Activated CD4-positive, alpha-beta T cell treated with anti-CD3 and anti-CD28 coated beads, Interleukin-2, Interleukin-6, amounts not matched to agents 100 ng/mL and 50 ng/mL, durations not matched to agents 16 hours and 8 hours (primary cell): ENCODE measurements around the gene NME3.

Source experiments
- DNase-seq: peaks from one replicate; pipeline ENCODE4 v3.0.0-alpha.2; 2020

Gene NME3

DNA sequence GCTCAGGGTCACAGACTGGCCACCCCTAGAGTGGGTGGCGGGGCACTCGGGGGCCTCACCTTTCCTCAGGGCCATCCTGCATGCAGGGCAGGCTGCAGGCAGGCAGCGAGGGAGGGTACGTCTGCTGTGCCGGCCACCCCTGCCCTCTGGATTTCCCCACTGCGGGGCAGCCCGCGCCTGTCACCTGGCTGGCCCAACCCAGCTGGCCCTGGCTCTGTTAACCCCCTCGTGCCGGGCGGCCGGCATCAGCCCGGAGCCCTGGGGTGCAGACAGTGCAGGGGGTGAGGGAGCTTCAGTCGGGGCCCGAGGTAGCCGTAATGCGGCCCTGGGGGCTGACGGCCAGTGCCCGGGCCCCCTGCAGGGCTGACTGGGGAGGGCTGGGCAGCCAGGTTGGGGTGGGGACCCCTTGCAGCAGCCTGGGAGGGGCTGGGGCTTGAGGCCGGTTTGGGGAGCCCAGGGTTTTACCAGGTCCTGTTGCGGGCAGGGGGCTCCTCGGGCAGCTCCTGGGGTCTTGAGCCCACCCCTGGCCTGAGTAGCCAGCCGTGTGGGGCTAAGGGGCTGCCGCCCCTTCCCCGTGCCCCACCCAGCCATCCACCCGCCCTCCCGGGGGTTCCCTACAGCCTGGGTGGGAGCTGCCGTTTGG is 22.4 kb upstream of the NME3 start, which contains the start of gene IGFALS:
Gene IGFALS, minus strand, starts transcription at position 128 of the 643 bp plus-strand sequence. Its CDS starts 53 bp downstream, at position 75.
- DNase-seq: no peak

DNA sequence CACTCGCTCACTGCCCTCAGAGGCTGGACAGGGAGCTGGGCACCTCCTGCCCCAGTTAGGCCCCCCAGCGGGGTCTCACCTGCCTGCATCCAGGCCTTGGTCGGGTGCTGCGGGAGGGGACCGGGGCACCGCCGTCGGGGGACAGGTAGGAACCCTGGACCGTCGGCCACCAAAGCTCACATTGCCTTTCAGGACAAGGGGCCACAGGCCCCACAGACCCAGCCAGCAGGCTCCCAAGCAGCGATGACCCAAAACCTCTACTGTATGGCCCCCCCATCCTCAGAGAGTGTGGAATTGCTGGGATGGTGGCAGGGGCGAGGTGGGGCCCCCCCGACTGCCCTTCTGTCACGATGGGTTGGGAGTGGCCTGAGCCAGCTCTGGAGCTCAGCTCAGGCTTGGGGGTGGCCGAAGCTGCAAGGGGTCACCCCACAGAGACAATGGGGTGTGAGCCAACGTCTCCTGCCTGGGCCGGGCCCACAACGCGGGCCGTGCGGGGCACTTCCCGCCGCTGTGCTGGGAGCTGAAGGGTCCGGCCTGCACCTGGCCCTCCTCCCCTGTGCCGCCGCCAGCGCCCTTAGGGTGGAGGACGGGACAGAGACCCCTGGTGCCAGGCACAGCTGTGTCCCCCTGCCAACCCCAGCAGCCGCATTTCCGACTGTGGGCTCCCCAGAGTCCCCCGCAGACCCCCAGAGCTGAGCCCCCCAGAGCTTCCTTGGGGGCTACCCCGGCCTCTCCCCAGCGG is 21.7 kb upstream of the NME3 start:
- DNase-seq: no peak

DNA sequence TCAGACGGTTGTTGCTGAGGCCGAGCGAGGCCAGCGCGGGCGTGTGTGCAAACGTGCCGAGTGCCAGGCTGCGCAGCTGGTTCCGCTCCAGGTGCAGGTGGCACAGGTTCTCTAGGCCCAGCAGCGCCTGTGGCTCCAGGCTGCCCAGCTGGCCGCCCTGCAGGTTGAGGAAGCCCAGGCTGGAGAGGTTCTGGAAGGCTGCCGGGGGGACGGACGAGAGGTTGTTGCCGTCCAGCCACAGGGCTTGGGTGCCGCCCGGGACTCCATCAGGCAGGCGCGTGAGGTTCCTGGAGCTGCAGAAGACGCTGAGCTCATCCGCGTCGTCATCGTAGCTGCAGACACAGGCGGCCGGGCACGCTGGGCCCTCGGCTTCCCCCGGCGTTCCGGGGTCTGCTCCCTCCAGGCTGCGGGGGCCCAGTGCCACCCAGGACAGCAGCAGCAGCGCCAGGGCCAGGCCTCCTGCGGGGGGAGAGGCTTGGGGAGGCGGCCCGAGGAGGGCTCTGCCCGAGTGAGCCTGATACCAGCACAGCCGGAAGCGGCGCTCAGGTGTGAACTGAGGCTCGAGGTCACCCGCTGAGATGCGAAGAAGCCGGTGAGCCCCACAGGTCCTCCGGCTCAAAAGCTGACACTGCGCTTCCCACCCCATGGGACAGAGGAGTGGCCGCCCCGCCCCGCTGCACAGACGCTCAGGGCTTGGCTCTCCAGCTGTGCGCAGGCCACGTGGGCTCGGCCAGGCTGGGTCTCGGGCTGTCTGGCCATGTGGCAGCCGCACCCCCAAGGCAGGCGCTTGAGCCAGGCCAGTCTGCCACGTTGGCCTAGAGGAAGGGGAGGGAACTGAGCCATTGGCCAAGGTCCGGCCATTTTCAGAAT is 20.8 kb upstream of the NME3 start:
- DNase-seq: no peak

DNA sequence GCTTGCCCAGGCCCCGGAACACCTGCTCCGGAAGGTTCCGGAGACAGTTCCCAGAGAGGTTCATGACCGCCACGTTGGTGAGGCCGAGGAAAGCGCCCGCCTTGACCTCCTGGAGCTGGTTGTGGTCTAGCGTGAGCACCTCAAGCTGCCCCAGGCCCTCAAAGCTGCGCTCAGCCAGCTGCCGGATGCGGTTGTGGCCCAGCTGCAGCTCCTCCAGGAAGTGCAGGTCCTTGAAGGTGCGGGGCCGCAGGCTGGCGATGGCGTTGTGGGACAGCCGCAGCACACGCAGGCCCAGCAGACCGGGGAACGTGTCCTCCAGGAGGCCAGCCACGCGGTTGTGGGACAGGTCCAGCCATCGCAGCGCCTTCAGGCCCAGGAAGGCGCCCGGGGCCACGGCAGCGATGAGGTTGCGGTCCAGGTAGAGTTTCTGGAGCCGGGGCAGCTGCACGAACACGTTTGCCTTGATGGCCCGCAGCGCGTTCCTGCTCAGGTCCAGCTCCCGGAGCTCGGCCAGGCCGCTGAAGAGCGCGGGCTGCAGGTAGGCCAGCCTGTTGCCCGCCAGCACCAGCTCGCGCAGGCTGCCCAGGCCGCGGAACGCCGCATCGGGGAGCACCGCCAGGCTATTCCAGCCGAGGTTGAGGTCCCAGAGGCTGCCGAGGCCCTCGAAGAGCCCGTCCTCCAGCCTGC is 20.1 kb upstream of the NME3 start:
- DNase-seq: no peak

DNA sequence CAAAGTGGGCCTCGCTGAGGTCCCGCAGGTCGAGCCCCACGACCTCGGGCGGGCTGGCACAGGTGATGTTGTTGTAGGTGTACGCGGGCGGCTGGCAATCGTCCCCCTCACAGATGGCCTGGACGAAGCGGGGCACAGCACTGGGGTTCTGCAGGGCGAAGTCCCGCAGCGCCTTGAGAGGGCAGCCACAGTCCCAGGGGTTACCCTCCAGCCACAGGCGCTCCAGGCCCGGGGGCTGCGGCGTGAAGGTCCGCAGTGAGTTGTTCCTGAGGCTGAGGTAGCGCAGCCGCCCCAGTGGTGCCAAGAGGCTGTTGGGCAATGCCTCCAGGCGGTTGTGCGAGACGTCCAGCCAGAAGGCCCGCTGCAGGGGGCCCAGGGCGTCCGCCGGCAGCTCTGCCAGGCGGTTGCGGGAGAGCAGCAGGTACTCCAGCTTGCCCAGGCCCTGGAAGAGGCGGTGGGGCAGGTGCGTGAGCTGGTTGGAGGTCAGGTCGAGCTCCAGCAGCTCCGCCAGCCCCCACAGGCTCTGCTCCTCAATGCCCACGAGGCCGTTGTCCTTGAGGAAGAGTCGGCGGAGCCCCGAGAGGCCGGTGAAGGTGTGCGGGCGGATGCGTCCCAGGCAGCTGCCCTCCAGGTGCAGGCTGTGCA is 19.4 kb upstream of the NME3 start:
- no peak for DNase-seq

DNA sequence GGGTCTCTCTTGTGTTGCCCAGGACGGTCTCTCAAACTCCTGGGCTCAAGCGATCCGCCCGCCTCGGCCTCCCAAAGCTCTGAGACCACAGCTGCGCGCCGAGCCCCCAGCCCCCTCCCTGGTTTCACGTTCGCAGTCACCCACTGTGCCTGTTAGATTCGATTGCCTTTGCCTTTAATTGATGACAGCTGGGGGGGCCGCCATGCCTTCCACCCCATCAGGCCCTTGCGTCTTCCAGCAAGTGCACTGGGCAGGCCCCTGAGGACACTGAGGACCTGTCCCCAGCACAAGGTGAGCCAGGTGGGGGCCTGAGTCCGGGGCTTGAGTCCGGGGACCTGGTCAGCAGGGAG is 18.9 kb upstream of the NME3 start:
- no peak for DNase-seq

DNA sequence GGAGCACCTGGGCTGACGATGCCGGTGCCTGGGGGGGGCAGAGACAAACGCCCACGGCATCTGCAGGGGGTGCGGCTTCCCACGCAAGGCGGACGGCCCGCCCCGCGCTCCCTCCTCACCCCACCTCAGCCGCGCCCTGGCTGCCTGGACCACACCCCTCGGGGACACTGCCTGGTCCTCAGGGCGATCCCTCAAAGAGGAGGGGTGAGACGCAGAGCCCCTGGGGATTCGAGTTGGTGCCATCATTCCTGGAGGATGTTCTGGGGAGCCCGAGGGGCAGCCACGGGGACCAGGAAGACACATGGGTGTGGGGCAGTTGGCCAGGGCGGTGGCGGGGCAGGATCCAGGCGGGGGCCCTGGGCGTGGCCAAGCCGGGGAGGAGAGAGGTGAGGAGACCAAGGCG is 18.3 kb upstream of the NME3 start:
- DNase-seq: no peak

DNA sequence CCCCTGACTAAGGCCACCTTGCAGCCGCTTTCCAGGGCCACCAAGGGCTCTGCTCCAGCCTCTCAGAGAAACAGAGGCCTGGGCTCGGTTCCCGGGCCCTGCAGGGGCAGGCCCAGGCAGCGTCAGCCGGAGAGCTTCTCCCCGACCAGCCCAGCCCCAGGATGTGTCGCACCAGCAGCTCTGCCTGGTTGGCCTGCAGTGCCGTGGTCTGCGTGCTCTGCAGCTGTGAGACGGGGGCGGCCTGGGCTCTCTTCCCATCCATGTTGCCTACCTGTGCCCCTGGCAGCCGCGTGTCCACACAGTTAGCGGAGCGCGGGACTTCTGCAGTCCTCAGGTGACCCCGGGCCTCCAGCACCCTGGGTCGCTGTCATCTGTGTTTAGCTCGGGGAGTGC is 17.4 kb upstream of the NME3 start:
- DNase-seq: no peak

DNA sequence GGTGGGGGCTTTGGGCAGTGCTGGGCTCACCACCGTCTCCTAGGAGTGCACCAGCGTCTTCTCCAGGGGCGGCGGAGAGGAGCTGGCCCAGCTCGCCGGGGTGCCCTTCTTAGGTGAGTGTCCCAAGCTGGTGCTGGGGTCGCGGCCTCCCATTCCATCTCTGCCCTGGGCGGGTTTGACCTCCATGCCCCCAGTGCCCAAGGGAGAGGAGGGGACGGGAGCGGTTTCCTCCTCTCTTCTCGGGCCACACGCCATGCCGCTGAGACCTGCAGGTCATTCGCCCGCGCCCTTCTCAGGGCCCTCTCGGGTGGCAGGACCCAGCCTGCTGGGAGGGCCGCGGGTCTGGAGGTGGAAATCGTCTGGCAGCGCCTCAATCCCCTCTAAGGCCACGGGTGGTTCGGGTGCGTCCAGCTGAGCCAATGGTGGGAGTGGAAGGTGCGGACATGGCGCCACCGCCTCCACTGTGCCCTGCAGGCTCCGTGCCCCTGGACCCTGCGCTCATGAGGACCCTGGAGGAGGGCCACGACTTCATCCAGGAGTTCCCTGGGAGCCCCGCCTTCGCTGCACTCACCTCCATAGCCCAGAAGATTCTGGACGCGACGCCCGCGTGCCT is 16.9 kb upstream of the NME3 start:
- no peak for DNase-seq

DNA sequence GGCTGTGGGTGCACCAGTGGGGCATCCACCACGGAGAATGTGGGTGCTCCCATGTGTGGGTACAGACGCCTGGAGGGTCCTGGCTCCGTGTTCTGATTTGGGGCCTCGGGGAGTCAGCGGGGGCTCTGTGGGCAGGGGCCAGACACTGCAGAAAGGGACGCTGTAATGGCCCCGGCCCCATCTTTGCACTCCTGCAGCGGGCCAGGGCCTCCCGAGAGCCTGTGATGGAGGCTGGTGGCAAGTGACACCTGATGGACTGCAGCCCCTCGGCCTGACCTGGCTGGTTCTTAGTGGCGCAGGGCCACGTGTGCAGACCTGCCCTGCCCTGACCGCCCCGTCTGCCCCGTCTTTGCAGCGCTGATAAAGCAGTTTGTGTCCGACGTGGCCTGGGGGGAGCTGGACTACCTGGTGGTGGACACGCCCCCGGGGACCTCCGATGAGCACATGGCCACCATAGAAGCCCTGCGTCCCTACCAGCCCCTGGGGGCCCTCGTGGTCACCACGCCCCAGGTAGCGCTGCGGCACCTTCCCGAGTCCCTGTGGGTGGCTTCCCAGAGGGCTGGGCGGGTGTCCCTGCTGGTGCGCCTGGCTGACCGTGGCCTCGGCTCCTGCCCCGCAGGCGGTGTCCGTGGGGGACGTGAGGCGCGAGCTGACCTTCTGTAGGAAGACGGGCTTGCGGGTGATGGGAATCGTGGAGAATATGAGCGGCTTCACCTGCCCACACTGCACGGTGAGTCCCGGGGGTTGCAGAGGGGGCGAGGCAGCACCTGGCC is 16.2 kb upstream of the NME3 start:
- no peak for DNase-seq

DNA sequence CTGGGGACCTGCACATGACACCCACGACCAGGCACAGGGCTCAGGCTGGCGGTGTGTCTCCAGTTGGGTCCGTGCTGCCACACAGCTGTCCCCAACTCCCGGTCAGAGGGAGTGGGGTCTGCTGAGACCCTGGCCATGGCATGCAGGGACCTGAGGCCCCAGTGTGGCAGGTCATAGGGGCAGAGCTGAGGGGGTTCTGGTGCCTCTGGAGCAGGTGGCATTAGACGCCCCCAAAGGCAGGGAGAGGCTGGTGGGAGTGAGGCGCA is 15.6 kb upstream of the NME3 start:
- DNase-seq: no peak

DNA sequence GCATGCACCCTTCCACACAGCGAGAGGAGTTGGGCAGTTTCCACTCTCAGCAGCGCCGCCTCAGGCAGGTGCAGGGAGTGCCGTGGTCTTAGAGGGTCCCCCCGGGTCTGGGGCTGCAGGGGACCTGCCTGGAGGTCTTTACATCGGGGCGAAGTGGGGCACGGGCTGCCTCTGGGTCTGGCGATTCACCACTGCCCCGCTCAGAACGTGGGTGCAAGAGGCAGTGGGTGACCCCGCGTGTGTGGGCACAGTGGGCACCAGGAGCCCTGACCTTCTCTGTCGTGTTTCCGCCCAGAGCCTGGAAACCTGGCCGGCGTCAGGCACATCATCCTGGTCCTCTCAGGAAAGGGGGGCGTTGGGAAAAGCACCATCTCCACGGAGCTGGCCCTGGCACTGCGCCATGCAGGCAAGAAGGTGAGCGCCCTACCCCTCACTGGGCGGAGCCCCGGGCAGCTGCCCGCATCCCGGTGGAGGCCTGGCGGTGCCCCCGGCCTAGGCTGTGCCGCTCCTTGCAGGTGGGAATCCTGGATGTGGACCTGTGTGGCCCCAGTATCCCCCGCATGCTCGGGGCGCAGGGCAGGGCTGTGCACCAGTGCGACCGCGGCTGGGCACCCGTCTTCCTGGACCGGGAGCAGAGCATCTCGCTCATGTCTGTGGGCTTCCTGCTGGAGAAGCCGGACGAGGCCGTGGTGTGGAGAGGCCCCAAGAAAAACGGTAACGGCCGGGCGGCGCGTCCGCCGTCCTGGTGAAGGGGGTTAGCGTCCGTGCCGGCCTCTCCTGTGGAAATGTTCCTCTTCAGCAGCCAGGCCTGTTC is 15.1 kb upstream of the NME3 start:
- no peak for DNase-seq

DNA sequence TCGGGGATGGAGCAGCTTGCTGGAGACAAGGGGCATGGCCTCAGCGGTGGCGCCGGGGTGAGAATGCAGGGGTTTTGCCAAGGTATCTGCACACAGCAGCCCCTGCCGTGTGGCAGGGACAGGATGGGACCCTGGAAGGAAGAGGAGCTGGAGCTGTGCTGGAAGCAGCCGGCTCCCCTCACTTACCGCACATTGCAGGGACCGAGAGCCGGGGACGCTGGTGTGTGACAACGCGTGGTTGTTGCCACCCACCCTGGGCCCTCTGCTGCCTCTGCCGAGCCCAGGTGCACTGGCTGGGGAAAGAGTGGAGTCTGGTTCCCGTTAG is 14.5 kb upstream of the NME3 start:
- no peak for DNase-seq

DNA sequence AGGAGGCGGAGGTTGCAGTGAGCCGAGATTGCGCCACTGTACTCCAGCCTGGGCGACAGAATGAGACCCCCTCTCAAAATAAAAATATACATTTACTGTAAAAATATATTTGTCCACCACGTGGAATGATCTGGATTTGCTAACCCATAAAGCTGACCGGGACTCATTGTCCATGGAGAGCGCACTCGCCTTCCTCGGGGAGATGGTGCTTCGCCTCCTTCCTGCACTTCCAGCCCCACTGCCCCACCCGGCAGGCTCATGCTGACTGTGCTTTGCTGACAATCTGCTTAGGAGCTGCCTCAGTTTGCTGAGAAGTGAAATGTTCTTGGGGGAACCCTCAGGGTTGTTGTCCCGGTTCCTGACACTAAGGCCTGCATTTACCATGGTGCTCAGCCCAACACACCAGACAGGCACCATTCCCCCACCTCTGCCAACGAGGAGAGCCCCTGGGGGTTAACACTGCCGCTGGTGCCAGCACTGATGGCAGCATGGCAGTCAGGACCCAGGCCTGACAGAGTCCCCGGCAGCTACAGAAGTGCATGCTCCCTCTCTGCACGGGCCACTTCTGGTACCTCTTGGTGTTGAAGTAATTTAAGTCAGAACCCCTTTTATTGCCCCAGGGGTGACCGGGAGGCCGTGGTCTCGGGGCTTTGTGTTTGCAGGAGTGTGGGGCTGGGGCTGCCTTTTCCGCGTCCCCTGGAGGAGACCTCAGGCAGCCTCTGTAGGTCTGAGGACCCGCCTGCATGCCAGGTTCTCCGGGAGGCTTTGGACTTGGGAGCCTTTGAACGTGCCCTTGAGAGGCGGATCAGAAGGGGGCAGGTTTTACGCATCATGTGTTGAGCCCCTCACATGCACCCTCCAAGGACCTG is 13.9 kb upstream of the NME3 start:
- no peak for DNase-seq

DNA sequence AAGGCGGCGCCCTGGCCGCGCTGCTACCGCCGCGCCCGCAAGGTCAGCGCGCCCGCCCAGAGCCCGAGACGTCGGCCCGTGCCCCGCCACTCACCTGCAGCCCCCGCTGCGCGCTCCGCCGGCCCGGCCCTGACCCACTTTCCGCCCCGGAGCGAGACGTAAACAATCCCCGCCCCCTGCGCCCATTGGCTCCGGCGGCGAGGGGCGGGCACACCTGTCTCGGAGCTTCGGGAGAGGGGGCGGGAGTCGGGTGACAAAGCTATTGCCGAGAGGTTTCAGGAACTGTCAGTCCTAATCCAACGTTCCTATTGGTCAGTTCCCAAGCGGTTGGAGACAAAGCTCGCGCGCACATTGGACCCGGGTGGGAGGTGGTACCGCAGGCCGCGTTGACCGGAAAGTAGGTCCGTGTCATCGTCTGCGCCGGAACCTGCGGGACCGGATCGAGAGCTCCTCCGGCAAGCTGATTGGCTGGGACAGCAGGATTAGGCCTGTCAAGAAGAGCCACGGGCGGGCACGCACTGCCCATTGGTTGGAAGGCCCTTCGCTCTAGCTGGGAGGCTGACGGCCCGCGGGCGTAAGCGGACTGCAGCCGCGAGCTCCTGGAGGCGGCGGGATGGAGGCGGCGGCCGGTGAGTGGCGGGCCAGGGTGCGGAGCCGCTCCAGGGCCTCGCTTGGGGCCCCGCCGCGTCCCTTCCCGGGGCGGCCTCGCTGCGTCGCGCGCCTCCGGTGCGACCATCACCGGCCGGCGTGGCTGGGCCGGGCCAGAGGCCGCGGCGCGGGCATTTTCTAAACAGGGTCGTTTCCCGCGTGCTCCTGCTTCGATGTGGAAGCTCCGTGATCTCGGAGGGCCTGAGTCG is 11.3 kb upstream of the NME3 start, which contains the start of the genes NUBP2 and SPSB3:
Gene NUBP2, plus strand, starts transcription at position 553 of the 857 bp plus-strand sequence. Its CDS starts 61 bp downstream, at position 614.
Gene SPSB3, minus strand, starts transcription at position 164 of the 857 bp plus-strand sequence. CDS start 1,088 bp downstream, outside the sequence.
- DNase-seq: peak; percentile 100

DNA sequence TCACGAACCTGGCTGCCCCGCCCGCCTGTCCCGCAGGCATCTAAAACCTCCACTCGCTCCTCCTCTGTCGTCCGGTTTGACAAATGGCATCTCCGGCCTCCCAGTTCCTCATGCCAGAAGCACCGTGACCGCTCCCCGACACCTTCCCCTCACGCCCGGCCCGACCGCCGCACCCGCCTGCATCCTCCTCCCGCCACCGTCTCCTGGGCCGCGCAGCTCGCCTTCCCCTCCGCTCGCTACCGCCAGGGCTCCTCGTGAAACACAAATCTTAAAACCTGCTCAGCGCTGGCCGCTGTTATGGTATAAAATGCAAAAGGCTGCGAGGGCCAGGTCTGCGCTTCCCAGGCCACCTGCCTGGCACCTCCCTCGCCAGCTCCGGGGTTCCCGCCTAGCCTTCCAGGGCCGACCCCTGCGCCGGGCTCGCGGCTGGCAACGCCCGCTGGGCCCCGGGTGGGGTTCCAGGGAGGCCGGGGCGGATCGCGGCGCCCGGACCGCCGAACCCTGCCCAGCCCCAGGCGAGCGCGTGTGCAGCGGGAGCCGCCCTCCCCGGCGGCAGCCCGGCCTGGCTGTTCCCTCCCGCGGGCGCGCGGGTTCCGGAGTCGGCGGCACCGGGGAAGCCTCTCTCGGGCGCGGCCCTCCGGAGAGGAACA is 10.5 kb upstream of the NME3 start:
- peak; percentile 32 for DNase-seq

DNA sequence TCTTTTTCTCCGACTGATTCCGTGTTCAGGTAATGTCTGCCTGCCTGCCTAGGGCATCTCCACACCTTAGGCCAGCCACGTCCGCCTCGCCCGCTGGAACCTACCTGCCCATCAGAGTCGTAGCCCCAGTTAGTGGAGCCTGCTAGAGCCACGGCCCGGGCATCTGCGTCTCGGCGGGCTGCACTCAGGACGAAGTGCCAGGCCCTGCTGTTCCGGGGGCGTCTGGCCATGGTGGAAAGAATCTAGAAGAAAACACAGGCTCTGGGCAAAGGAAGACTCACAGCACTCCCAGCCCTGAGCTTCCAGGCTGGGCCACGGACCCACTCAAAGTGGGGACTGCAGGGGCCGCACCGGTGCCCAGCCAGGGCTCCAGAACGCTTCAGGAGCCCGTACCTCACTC is 9.9 kb upstream of the NME3 start:
- DNase-seq: no peak

DNA sequence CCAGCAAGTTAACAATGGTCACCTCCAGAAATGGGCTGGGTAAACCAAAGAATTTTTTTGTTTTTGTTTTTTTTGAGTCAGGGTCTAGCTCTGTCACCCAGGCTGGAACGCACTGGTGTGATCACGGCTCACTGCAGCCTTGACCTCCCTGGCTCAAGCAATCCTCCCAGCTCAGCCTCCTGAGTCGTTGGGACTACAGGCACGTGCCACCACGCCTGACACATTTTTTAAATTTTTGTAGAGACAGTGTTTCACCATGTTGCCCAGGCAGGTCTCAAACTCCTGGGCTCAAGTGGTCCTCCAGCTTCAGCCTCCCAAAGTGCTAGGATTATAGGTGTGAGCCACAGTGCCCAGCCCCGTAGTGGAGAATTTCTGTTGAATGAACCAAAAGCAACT is 9.3 kb upstream of the NME3 start:
- no peak for DNase-seq
